ENCODE measurements around the gene MPP2. TPM values are rescaled to one million over a fixed set of nuclear protein-coding genes. Genes with fewer than 3 reads are reported as not detected.

Gene MPP2
- total and polyA plus RNA-seq, 2 of the 13 experiments (the other 11 are each of a cell fraction or from before 2014, with no cell fraction given): 0.20 to 1.7 TPM

DNA sequence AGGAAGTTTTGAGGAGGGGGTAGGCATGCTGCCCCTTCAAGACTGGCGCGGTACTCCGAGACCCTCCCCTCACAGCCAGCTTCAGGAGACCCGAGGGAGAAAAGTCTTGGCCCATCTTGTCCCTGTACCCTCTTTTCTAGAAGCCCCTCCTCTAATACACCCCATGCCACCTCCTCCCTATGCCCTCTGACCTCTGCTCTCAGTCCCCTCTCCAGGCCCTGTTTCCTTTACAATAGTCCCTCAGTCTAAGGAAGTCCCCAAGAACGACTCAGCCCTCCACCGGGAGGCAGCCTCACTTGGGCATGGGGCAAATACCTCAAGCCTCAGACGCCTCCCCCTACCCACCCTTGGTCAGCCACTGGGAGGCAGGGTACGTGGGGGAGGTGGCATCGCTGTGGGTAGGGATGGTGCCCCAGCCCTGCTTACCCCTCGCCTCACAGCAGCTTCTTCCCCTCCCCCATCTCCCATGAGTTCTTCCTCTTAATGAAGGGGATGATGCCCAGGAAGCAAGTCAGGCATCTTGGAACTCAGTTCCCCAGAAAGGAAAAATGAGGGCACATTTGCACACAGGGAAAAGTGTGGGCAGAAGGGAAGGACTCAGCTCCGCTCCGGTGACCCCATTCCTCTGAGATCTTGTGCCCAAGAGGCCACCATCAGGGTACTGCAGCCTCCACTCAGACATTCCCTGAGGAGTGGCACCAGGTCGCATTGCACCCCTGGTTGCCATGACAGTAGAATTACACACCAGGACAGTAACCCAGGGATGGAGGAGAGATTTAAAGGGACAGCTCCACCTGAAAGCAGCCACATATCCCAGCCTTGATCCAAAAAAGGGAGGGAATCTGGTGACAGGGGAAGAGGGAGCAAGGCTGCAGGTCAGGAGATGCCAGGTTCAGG, 6.2 kb downstream of the MPP2 start:
- no peak for ATAC-seq
- in situ Hi-C loops (cut with HindIII; ENCODE audit: extremely low pct_ligation_motif_present, low pct_unique_long_range_greater_than_20kb): no loop called here
- H3K9me3 ChIP-seq (ENCODE audit: low read length): no peaks in the 10 kb centered on the region
- ChIA-PET CTCF (ENCODE audit: low intra/inter-chr PET ratio, low total read pairs) (no interaction called here), POLR2A (no interaction called here)
- no TSS peak for BruUV-seq (replicated peaks)
- TF ChIP-seq RFX1 (IDR thresholded peaks at IDR 0.05) (peak; percentile 12; the same call in 1 of the 2 replicates), MAF1 (CRISPR knock-in tag; IDR thresholded peaks at IDR 0.05; ENCODE audit: borderline replicate concordance) (no peak), HOXA3 (CRISPR knock-in tag; IDR thresholded peaks at IDR 0.05) (0 out of 2 replicates have a peak, but pooled peaks have one; percentile 4), KDM5B (CRISPR knock-in tag; IDR thresholded peaks at IDR 0.05; ENCODE audit: borderline replicate concordance) (0 out of 2 replicates have a peak, but pooled peaks have one; percentile 20), ZBTB7A (CRISPR knock-in tag; IDR thresholded peaks at IDR 0.05) (0 out of 2 replicates have a peak, but pooled peaks have one; percentile 25), IKZF1 (IDR thresholded peaks at IDR 0.05) (no peak)
- TF ChIP-seq, protein P1, sequence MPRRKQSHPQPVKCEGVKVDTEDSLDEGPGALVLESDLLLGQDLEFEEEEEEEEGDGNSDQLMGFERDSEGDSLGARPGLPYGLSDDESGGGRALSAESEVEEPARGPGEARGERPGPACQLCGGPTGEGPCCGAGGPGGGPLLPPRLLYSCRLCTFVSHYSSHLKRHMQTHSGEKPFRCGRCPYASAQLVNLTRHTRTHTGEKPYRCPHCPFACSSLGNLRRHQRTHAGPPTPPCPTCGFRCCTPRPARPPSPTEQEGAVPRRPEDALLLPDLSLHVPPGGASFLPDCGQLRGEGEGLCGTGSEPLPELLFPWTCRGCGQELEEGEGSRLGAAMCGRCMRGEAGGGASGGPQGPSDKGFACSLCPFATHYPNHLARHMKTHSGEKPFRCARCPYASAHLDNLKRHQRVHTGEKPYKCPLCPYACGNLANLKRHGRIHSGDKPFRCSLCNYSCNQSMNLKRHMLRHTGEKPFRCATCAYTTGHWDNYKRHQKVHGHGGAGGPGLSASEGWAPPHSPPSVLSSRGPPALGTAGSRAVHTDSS (CRISPR knock-in tag; conservative IDR thresholded peaks at IDR 0.05): no peak
- H2AFZ ChIP-seq (ENCODE audit: low read length): no peak overlapping the region
- peak overlapping the region in 1 of 3 experiments; percentile 51; a peak in 1 of 6 replicates for H3K4me3 ChIP-seq (replicated peaks in 1 of 3; ENCODE audit: insufficient read depth in 1 of 3, low read depth in 2 of 3, low read length in 3 of 3)
- WGBS (ENCODE audit: low lambda C conversion rate): 26% methylated on average over 13 of the region's 13 CpGs
- no peak overlapping the region for H3K27ac ChIP-seq (ENCODE audit: extremely low read length, insufficient read depth, low read length)
- no peak for FAIRE-seq
- H3K27me3 ChIP-seq (ENCODE audit: control insufficient read depth in 1 of 2, insufficient read depth in 2 of 2, low read length in 2 of 2): peaks cover 15 to 79% of the 10 kb centered on the region in 2 experiments
- no peaks in the 10 kb centered on the region for H3K36me3 ChIP-seq (replicated peaks in 1 of 2; ENCODE audit: control insufficient read depth in 1 of 2, insufficient read depth in 2 of 2, low read length in 2 of 2)
- H3K4me1 ChIP-seq (ENCODE audit: insufficient read depth, low read length): peaks cover 17% of the 10 kb centered on the region
- no peak overlapping the region for H3K9ac ChIP-seq (ENCODE audit: insufficient read depth, low read depth, low read length)
- intact Hi-C loops (cut with micrococcal nuclease; ENCODE audit: unreplicated experiment): no loop called here
- DNase-seq (ENCODE audit: low spot score): no peak
- peak overlapping the region; percentile 32 for H3K4me2 ChIP-seq (ENCODE audit: low read depth, low read length)
- H4K20me1 ChIP-seq (ENCODE audit: insufficient read depth, low read length): peaks cover 2% of the 10 kb centered on the region; the same call in 1 of the 2 replicates
- no peaks in the 10 kb centered on the region for H3K79me2 ChIP-seq (ENCODE audit: insufficient read depth, low read length)

Measured in HepG2 (cell line).